PC-3 (cell line): ENCODE measurements around the gene SEC14L3. TPM values are rescaled to one million over a fixed set of nuclear protein-coding genes. Genes with fewer than 3 reads are reported as not detected.
"Not testable (repeated sequence)": the region's sequence is repeated elsewhere in the genome, so short reads cannot be mapped to it uniquely, and the experiment has no call there.

Experiments used
- ATAC-seq: fragments of 200-7000 bp; cut with Tn5 transposase; 2 replicates; pipeline ENCODE4 v1.9.1; 2020; ENCODE audit warnings: mild to moderate bottlenecking, moderate library complexity
- BruUV-seq: library from RNA; stranded (reverse); fragments of 400-500 nt; replicated peaks from 2 replicates; lab custom pipeline; 2021; lab: Mats Ljungman, UMichigan
- CTCF ChIA-PET: fragments of 300-600 bp; sonication (Branson Sonifier 250); formaldehyde crosslinking; loops from one replicate; lab custom pipeline; 2022; ENCODE audit warnings: antibody characterized with exemption; lab: Charles Lee
- POLR2A ChIA-PET: fragments of 300-600 bp; sonication (Branson Sonifier 250); formaldehyde crosslinking; loops from one replicate; lab custom pipeline; 2022; ENCODE audit warnings: antibody characterized with exemption; ENCODE audit not compliant: unreplicated experiment; lab: Charles Lee
- DNase-seq: peaks from one replicate; pipeline ENCODE4 v3.0.0-alpha.2; 2015
- H2AFZ ChIP-seq: fragments of 300-600 bp; sonication (generic); 2 replicates; pipeline ENCODE4 v1.6.0; 2016; ENCODE audit warnings: antibody characterized with exemption, low read length
- H3F3A ChIP-seq: fragments of 300-600 bp; sonication (generic); one replicate; pipeline ENCODE4 v1.6.0; 2017; ENCODE audit warnings: antibody characterized with exemption, low read length, control low read depth, mild to moderate bottlenecking; ENCODE audit not compliant: unreplicated experiment
- H3K27ac ChIP-seq: fragments of 300-600 bp; sonication (generic); 2 replicates; pipeline ENCODE4 v1.5.1; 2016; ENCODE audit warnings: mild to moderate bottlenecking, low read length
- H3K27me3 ChIP-seq: fragments of 300-600 bp; sonication (generic); 2 replicates; pipeline ENCODE4 v1.6.1; 2016; ENCODE audit warnings: low read length, mixed read lengths
- H3K36me3 ChIP-seq: fragments of 300-600 bp; sonication (generic); 2 replicates; pipeline ENCODE4 v1.6.1; 2016; ENCODE audit warnings: low read depth, mixed run types, low read length, mixed read lengths
- H3K4me1 ChIP-seq: fragments of 300-600 bp; sonication (generic); 2 replicates; pipeline ENCODE4 v1.5.1; 2016; ENCODE audit warnings: low read length; ENCODE audit not compliant: insufficient read depth
- H3K4me2 ChIP-seq: fragments of 300-600 bp; sonication (generic); 2 replicates; pipeline ENCODE4 v1.6.0; 2016; ENCODE audit warnings: low read length
- H3K4me3 ChIP-seq: fragments of 300-600 bp; sonication (generic); 2 replicates; pipeline ENCODE4 v1.5.1; 2016; ENCODE audit warnings: mild to moderate bottlenecking, low read length, mixed read lengths
- H3K79me2 ChIP-seq: fragments of 300-600 bp; sonication (generic); 2 replicates; pipeline ENCODE4 v1.6.1; 2017; ENCODE audit warnings: low read length, mixed read lengths
- H3K9ac ChIP-seq: fragments of 300-600 bp; sonication (generic); 2 replicates; pipeline ENCODE4 v1.6.0; 2016; ENCODE audit warnings: mild to moderate bottlenecking, low read length
- H3K9me2 ChIP-seq: fragments of 300-600 bp; sonication (generic); replicated peaks from 2 replicates; pipeline ENCODE4 v1.6.1; 2016; ENCODE audit warnings: mixed run types, low read length, mixed read lengths
- H3K9me3 ChIP-seq: fragments of 300-600 bp; sonication (generic); 2 replicates; pipeline ENCODE4 v1.6.1; 2016; ENCODE audit warnings: low read length, mixed read lengths
- H4K20me1 ChIP-seq: fragments of 300-600 bp; sonication (generic); 2 replicates; pipeline ENCODE4 v1.6.1; 2016; ENCODE audit warnings: low read length, mixed read lengths
- EZH2 ChIP-seq: fragments of 300-600 bp; sonication (generic); IDR thresholded peaks from one replicate; pipeline ENCODE4 v1.6.1; 2017; ENCODE audit warnings: antibody characterized with exemption, mild to moderate bottlenecking, low read length; ENCODE audit not compliant: unreplicated experiment
- EZH2phosphoT487 ChIP-seq: fragments of 300-600 bp; sonication (generic); IDR thresholded peaks from 2 replicates; pipeline ENCODE4 v1.6.1; 2018; ENCODE audit warnings: mild to moderate bottlenecking, antibody characterized with exemption, low read length, borderline replicate concordance
- intact Hi-C: fragments of 100-400 bp; cut with micrococcal nuclease; formaldehyde crosslinking; loops from 2 replicates; pipeline ENCODE4 v1.9.0; 2023
- total RNA-seq: library from RNA; depleted of rRNA; stranded (reverse); fragments of >200 nt; gene quantifications from 2 replicates; pipeline ENCODE4 v1.2.3, GENCODE V29; 2014
- TF ChIP-seq, protein P1 (sequence below): fragments of 300-600 bp; sonication (generic); conservative IDR thresholded peaks from 2 replicates; pipeline ENCODE4 v1.5.1; 2017; ENCODE audit warnings: antibody characterized with exemption, low read depth, mild to moderate bottlenecking, low read length

SEC14L3 gene
- total RNA-seq, 1 experiment from 2014 or later: not detected

DNA sequence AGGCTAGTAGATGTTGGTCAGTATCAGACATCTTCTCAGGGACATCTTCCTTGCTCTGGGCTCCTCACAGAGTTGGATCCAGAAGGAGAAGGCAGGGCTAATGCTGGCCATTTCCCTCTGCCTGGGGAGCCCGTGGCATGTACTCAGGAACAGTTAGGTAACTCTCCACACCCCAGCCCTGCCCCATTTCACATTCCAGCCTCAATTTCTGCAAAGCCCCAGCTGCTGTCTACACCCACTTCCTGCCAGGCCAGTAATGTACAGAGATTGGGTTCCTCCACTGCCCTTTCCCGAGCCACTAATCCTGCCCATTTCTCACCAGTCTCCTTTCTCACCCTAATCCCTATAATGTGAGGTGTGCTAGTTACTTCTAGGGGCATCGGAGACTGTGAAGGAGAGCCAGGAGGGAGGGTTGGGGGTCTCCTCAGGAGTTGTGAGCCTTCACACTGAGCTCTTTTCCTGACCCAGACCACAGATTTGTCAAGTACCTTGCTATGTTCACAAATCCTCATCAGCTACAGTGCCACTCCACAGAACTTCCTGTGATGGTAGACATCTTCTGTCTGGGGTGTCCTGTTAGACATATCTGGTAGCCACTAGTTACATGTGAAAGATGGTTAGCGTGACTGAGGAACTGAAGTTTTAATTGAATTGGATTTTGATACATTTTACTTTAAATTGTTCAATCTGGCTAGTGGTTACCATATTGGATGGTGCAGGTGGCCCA is 1.3 kb upstream of the SEC14L3 start:
- no peak overlapping the region for H3K27ac ChIP-seq
- H3K9ac ChIP-seq: no peak overlapping the region
- ATAC-seq (no peak), DNase-seq (no peak)
- H2AFZ ChIP-seq: no peak overlapping the region
- H3K79me2 ChIP-seq: no peaks in the 10 kb centered on the region
- H4K20me1 ChIP-seq: no peaks in the 10 kb centered on the region
- H3K9me3 ChIP-seq: no peaks in the 10 kb centered on the region
- no peaks in the 10 kb centered on the region for H3F3A ChIP-seq
- BruUV-seq: no TSS peak
- H3K4me1 ChIP-seq: no peaks in the 10 kb centered on the region
- TF ChIP-seq, protein P1, sequence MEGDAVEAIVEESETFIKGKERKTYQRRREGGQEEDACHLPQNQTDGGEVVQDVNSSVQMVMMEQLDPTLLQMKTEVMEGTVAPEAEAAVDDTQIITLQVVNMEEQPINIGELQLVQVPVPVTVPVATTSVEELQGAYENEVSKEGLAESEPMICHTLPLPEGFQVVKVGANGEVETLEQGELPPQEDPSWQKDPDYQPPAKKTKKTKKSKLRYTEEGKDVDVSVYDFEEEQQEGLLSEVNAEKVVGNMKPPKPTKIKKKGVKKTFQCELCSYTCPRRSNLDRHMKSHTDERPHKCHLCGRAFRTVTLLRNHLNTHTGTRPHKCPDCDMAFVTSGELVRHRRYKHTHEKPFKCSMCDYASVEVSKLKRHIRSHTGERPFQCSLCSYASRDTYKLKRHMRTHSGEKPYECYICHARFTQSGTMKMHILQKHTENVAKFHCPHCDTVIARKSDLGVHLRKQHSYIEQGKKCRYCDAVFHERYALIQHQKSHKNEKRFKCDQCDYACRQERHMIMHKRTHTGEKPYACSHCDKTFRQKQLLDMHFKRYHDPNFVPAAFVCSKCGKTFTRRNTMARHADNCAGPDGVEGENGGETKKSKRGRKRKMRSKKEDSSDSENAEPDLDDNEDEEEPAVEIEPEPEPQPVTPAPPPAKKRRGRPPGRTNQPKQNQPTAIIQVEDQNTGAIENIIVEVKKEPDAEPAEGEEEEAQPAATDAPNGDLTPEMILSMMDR: no peak
- TF ChIP-seq EZH2phosphoT487: no peak
- TF ChIP-seq EZH2: no peak
- no peak overlapping the region for H3K4me2 ChIP-seq
- no peaks in the 10 kb centered on the region for H3K36me3 ChIP-seq
- no peaks in the 10 kb centered on the region; the same call in 1 of the 2 replicates for H3K27me3 ChIP-seq
- no peak overlapping the region for H3K4me3 ChIP-seq
- H3K9me2 ChIP-seq: no peaks in the 10 kb centered on the region
- POLR2A ChIA-PET: no interaction called here
- CTCF ChIA-PET: no interaction called here
- intact Hi-C loops: no loop called here

DNA sequence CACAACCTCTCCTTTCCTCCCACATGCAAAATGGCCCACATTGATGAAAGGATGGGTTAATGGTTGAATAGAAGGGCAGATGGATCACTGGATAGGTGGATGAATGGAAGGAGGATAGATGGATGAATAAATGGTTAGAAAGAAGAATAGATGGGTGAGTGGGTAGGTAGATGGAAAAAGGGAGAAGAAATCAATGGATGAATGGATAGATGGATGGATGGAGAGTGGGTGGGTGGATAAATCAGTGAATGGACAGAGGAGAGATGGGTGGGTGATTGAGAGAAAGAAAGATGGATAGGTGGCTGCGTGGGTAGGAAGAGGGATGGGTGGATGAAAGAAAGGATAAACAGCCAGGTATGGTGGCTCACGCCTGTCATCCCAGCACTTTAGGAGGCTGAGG is 1.2 kb downstream of the SEC14L3 start:
- TF ChIP-seq EZH2phosphoT487 (no peak), EZH2 (no peak)
- TF ChIP-seq, protein P1: no peak
- ATAC-seq (no peak), DNase-seq (no peak)
- no peaks in the 10 kb centered on the region for H3K4me1 ChIP-seq
- H3K27me3 ChIP-seq: no peaks in the 10 kb centered on the region; the same call in 1 of the 2 replicates
- H2AFZ ChIP-seq: no peak overlapping the region
- no peaks in the 10 kb centered on the region for H3K36me3 ChIP-seq
- H3K4me3 ChIP-seq: no peak overlapping the region
- H3K9me2 ChIP-seq: no peaks in the 10 kb centered on the region
- H3F3A ChIP-seq: no peaks in the 10 kb centered on the region
- ChIA-PET POLR2A (no interaction called here), CTCF (no interaction called here)
- no peaks in the 10 kb centered on the region for H4K20me1 ChIP-seq
- no peak overlapping the region for H3K4me2 ChIP-seq
- no TSS peak for BruUV-seq
- no peaks in the 10 kb centered on the region for H3K9me3 ChIP-seq
- H3K27ac ChIP-seq: no peak overlapping the region
- H3K9ac ChIP-seq: no peak overlapping the region
- no peaks in the 10 kb centered on the region for H3K79me2 ChIP-seq
- intact Hi-C loops: no loop called here

DNA sequence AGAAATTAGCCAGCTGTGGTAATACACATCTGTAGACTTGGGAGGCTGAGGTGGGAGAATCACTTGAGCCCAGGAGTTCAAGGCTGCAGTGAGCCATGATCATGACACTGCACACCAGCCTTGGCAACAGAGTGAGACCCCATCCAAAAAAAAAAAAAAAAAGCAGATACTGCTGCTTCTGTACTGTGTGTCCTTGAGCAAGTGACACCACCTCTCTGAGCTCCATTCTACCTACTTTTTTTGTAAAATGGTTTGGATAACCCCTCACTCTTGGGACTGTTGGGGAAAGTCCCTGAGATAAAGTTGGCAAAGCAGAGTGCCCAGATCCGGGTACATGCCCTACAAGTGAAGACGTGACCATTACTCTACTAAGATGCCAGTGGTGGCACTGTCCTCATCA is 2.7 kb downstream of the SEC14L3 start:
- TF ChIP-seq EZH2 (no peak), EZH2phosphoT487 (no peak)
- TF ChIP-seq, protein P1: no peak
- no peak overlapping the region for H2AFZ ChIP-seq
- no peaks in the 10 kb centered on the region for H3K79me2 ChIP-seq
- H3K27ac ChIP-seq: no peak overlapping the region
- H3K9me2 ChIP-seq: no peaks in the 10 kb centered on the region
- intact Hi-C loops: no loop called here
- H3K9ac ChIP-seq: no peak overlapping the region
- H3F3A ChIP-seq: no peaks in the 10 kb centered on the region
- H3K27me3 ChIP-seq: no peaks in the 10 kb centered on the region; the same call in 1 of the 2 replicates
- no peaks in the 10 kb centered on the region for H4K20me1 ChIP-seq
- ChIA-PET POLR2A (no interaction called here), CTCF (no interaction called here)
- no peaks in the 10 kb centered on the region for H3K36me3 ChIP-seq
- no peaks in the 10 kb centered on the region for H3K9me3 ChIP-seq
- no peak overlapping the region for H3K4me2 ChIP-seq
- no peaks in the 10 kb centered on the region for H3K4me1 ChIP-seq
- H3K4me3 ChIP-seq: no peak overlapping the region
- BruUV-seq: no TSS peak
- DNase-seq (no peak), ATAC-seq (no peak)

DNA sequence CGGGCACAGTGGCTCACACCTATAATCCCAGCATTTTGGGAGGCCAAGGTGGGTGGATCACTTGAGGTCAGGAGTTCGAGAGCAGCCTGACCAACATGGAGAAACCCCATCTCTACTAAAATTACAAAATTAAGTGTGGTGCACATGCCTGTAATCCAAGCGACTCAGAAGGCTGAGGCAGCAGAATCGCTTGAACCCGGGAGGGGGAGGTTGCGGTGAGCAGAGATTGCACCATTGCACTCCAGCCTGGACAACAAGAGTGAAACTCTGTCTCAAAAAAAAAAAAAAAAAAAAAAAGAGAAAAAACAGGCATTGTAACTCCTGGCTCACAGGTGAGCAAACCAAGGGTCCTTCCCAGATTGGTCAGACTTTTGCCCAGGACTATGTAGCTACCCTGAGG is 11.3 kb downstream of the SEC14L3 start:
- H3K27me3 ChIP-seq, H3K79me2 ChIP-seq, POLR2A ChIA-PET, H3F3A ChIP-seq, H3K9me2 ChIP-seq, BruUV-seq, H3K9me3 ChIP-seq, H3K4me1 ChIP-seq, H2AFZ ChIP-seq, H3K27ac ChIP-seq, H3K36me3 ChIP-seq, CTCF ChIA-PET, H3K4me3 ChIP-seq, ATAC-seq, H4K20me1 ChIP-seq, H3K9ac ChIP-seq, DNase-seq, intact Hi-C loops, H3K4me2 ChIP-seq: not testable (repeated sequence)
